GM23338 (cell line): ENCODE data around the gene SUSD1. TPM values are rescaled to one million over a fixed set of nuclear protein-coding genes. Genes with fewer than 3 reads are reported as not detected.

Source experiments
- ATAC-seq: fragments of 200-7000 bp; cut with Tn5 transposase; 3 replicates; pipeline ENCODE4 v1.9.1; 2020
- DNase-seq: peaks from one replicate; pipeline ENCODE4 v3.0.0-alpha.2; 2015; ENCODE audit warnings: low spot score
- H2AFZ ChIP-seq: fragments of 200-600 bp; sonication (generic); 2 replicates; pipeline ENCODE4 v1.8.0; 2016; ENCODE audit warnings: antibody characterized with exemption, mild to moderate bottlenecking, moderate library complexity
- H3F3A ChIP-seq: fragments of 200-600 bp; sonication (generic); replicated peaks from 2 replicates; pipeline ENCODE4 v1.8.0; 2017; ENCODE audit warnings: antibody characterized with exemption, mixed run types, low read depth
- H3K27ac ChIP-seq: fragments of 200-600 bp; sonication (generic); 2 replicates; pipeline ENCODE4 v1.6.1; 2016; ENCODE audit warnings: low read depth
- H3K27me3 ChIP-seq: fragments of 200-600 bp; sonication (generic); 2 replicates; pipeline ENCODE4 v1.8.0; 2016; ENCODE audit warnings: mild to moderate bottlenecking, mixed run types, moderate library complexity; ENCODE audit not compliant: insufficient read depth
- H3K36me3 ChIP-seq: fragments of 200-600 bp; sonication (generic); 2 replicates; pipeline ENCODE4 v1.8.0; 2016; ENCODE audit warnings: mild to moderate bottlenecking; ENCODE audit not compliant: insufficient read depth
- H3K4me1 ChIP-seq: fragments of 200-600 bp; sonication (generic); 2 replicates; pipeline ENCODE4 v1.8.0; 2016; ENCODE audit warnings: mild to moderate bottlenecking, moderate library complexity; ENCODE audit not compliant: insufficient read depth
- H3K4me2 ChIP-seq: fragments of 200-600 bp; sonication (generic); 2 replicates; pipeline ENCODE4 v1.7.1; 2017; ENCODE audit warnings: mixed run types
- H3K4me3 ChIP-seq: fragments of 200-600 bp; sonication (generic); 2 replicates; pipeline ENCODE4 v1.6.1; 2016; ENCODE audit warnings: mixed run types
- H3K79me2 ChIP-seq: fragments of 200-600 bp; sonication (generic); replicated peaks from 2 replicates; pipeline ENCODE4 v1.8.0; 2017; ENCODE audit warnings: mild to moderate bottlenecking; ENCODE audit not compliant: insufficient read depth
- H3K9me2 ChIP-seq: fragments of 200-600 bp; sonication (generic); 2 replicates; pipeline ENCODE4 v1.8.0; 2017; ENCODE audit not compliant: insufficient read depth
- H4K20me1 ChIP-seq: fragments of 200-600 bp; sonication (generic); replicated peaks from 2 replicates; pipeline ENCODE4 v1.8.0; 2017; ENCODE audit warnings: mild to moderate bottlenecking; ENCODE audit not compliant: insufficient read depth
- H3K27ac Mint-ChIP-seq: 2 replicates; pipeline ENCODE4 v1.8.0; 2020; ENCODE audit warnings: inconsistent platforms, mild to moderate bottlenecking, moderate library complexity, mixed read lengths
- H3K27me3 Mint-ChIP-seq: 3 replicates; pipeline ENCODE4 v1.8.0; 2022; ENCODE audit warnings: low read depth, mild to moderate bottlenecking, moderate library complexity, mixed read lengths, inconsistent platforms; ENCODE audit not compliant: insufficient read depth, poor library complexity
- H3K36me3 Mint-ChIP-seq: 3 replicates; pipeline ENCODE4 v1.8.0; 2021; ENCODE audit warnings: low read depth, mild to moderate bottlenecking, inconsistent platforms, moderate library complexity, mixed read lengths
- H3K4me1 Mint-ChIP-seq: 3 replicates; pipeline ENCODE4 v1.8.0; 2020; ENCODE audit warnings: mild to moderate bottlenecking, inconsistent platforms, mixed read lengths
- H3K4me3 Mint-ChIP-seq: 3 replicates; pipeline ENCODE4 v1.8.0; 2021; ENCODE audit warnings: moderate library complexity, mild to moderate bottlenecking, inconsistent platforms, mixed read lengths
- H3K9me3 Mint-ChIP-seq: 3 replicates; pipeline ENCODE4 v1.8.0; 2020; ENCODE audit warnings: moderate library complexity, mild to moderate bottlenecking, inconsistent platforms, mixed read lengths
- CREB1 ChIP-seq: fragments of 250-450 bp; sonication (Bioruptor Pico); IDR thresholded peaks from 2 replicates; pipeline ENCODE4 v1.5.0; 2020; ENCODE audit warnings: low read depth, mild to moderate bottlenecking, moderate library complexity
- CTCF ChIP-seq, 2 experiments: fragments of 200-600 bp in 1 of 2; sonication (generic) in 1 of 2; conservative IDR thresholded peaks; 2 replicates each; pipeline versions ENCODE4 v1.5.1 to v1.6.1; 2016 to 2017; ENCODE audit warnings: antibody characterized with exemption in 2 of 2, low read depth in 2 of 2, mild to moderate bottlenecking in 2 of 2, moderate library complexity in 1 of 2
- EZH2phosphoT487 ChIP-seq: fragments of 200-600 bp; sonication (generic); IDR thresholded peaks from one replicate; pipeline ENCODE4 v1.8.1; 2018; ENCODE audit warnings: antibody characterized with exemption; ENCODE audit not compliant: unreplicated experiment
- JUNB ChIP-seq: IDR thresholded peaks from one replicate; pipeline ENCODE4 v1.6.1; 2016; ENCODE audit warnings: antibody characterized with exemption; ENCODE audit not compliant: unreplicated experiment
- STAT1 ChIP-seq: IDR thresholded peaks from one replicate; pipeline ENCODE4 v1.6.1; 2016; ENCODE audit warnings: antibody characterized with exemption; ENCODE audit not compliant: unreplicated experiment
- ZNF114 ChIP-seq: fragments of 250-450 bp; sonication (Bioruptor Pico); IDR thresholded peaks from 2 replicates; pipeline ENCODE4 v1.5.0; 2020; ENCODE audit warnings: mild to moderate bottlenecking, moderate library complexity
- polyA plus RNA-seq: library from polyadenylated mRNA; unstranded; fragments of >200 nt; fragmentation: Nextera tagmentation; extraction: Ambion mirVana; gene quantifications from 2 replicates; pipeline ENCODE4 v1.2.1, GENCODE V29; 2016
- total RNA-seq: library from RNA; depleted of rRNA; stranded (reverse); fragments of >200 nt; shearing (Covaris generic); gene quantifications from 2 replicates; pipeline ENCODE4 v1.2.3, GENCODE V29; 2014

The SUSD1 gene
- total and polyA plus RNA-seq, 2 experiments from 2014 or later, result 1.2 to 6.4 TPM

DNA sequence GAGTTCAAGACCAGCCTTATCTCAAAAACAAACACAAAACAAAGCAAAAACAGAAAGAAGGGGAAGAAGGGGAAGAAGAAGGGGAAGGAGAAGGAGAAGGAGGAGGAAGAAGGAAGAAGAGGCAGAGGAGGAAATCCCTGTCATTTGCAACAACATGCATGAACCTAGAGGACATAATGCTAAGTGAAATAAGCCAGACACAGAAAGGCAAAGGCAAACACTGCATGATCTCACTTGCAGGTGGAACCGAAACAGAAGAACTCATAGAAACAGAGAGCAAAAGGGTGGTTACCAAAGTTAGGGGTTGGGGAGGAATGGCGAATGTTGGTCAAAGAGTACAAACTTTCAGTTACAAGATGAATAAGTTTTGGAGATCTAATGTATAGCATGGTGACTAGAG lies 143.1 kb downstream of the SUSD1 start:
- H2AFZ ChIP-seq, result no peak overlapping the region
- DNase-seq (no peak), ATAC-seq (no peak)
- no peak for TF ChIP-seq EZH2phosphoT487
- TF ChIP-seq ZNF114 (CRISPR knock-in tag), result no peak
- H3K9me3 Mint-ChIP-seq, result no peaks in the 10 kb centered on the region
- no peak overlapping the region for H3K4me2 ChIP-seq
- H3K4me1 ChIP-seq, result peaks cover 10% of the 10 kb centered on the region; the same call in 1 of the 2 replicates
- no peaks in the 10 kb centered on the region for H3K27me3 ChIP-seq
- H3K4me1 Mint-ChIP-seq, result peaks cover 12% of the 10 kb centered on the region
- H3K9me2 ChIP-seq, result peaks cover 9% of the 10 kb centered on the region; the same call in 1 of the 2 replicates
- H3K36me3 ChIP-seq, result no peaks in the 10 kb centered on the region
- H3K4me3 ChIP-seq, result no peak overlapping the region
- H3F3A ChIP-seq, result no peaks in the 10 kb centered on the region
- no peaks in the 10 kb centered on the region for H3K36me3 Mint-ChIP-seq
- H3K4me3 Mint-ChIP-seq, result no peak overlapping the region
- H3K27me3 Mint-ChIP-seq, result peaks cover 3% of the 10 kb centered on the region
- H4K20me1 ChIP-seq, result no peaks in the 10 kb centered on the region
- H3K27ac Mint-ChIP-seq, result no peak overlapping the region
- no peak overlapping the region for H3K27ac ChIP-seq
- H3K79me2 ChIP-seq, result no peaks in the 10 kb centered on the region

GRCh38 chr9:112031400-112031799 lies 143.7 kb downstream of the SUSD1 start:
- Mint-ChIP-seq H3K27me3 (peaks cover 3% of the 10 kb centered on the region), H3K9me3 (no peaks in the 10 kb centered on the region), H3K36me3 (no peaks in the 10 kb centered on the region), H3K27ac (no peak overlapping the region), H3K4me1 (peaks cover 10% of the 10 kb centered on the region), H3K4me3 (no peak overlapping the region)
- H3K79me2 ChIP-seq, result no peaks in the 10 kb centered on the region
- no peak overlapping the region for H2AFZ ChIP-seq
- H3K4me2 ChIP-seq, result no peak overlapping the region
- H3K4me3 ChIP-seq, result no peak overlapping the region
- no peaks in the 10 kb centered on the region for H3K36me3 ChIP-seq
- ATAC-seq (no peak), DNase-seq (no peak)
- TF ChIP-seq JUNB, result no peak
- peaks cover 9% of the 10 kb centered on the region; the same call in 1 of the 2 replicates for H3K9me2 ChIP-seq
- H4K20me1 ChIP-seq, result no peaks in the 10 kb centered on the region
- H3K4me1 ChIP-seq, result peaks cover 10% of the 10 kb centered on the region; the same call in 1 of the 2 replicates
- H3K27me3 ChIP-seq, result no peaks in the 10 kb centered on the region
- no peaks in the 10 kb centered on the region for H3F3A ChIP-seq
- H3K27ac ChIP-seq, result no peak overlapping the region

GRCh38 chr9:112029921-112030444 lies 145.1 kb downstream of the SUSD1 start:
- H4K20me1 ChIP-seq, result no peaks in the 10 kb centered on the region
- no peak for TF ChIP-seq EZH2phosphoT487
- no peak for TF ChIP-seq STAT1
- no peak for TF ChIP-seq CTCF (conservative IDR thresholded peaks at IDR 0.05; ENCODE audit: low read depth in 2 of 2)
- no peak for TF ChIP-seq CREB1 (CRISPR knock-in tag)
- H3K27me3 ChIP-seq, result no peaks in the 10 kb centered on the region
- peaks cover 6% of the 10 kb centered on the region; the same call in 1 of the 2 replicates for H3K9me2 ChIP-seq
- H3K36me3 ChIP-seq, result no peaks in the 10 kb centered on the region
- no peak overlapping the region for H2AFZ ChIP-seq
- ATAC-seq (peak; percentile 85), DNase-seq (peak; percentile 60)
- Mint-ChIP-seq H3K36me3 (no peaks in the 10 kb centered on the region), H3K4me1 (peaks cover 10% of the 10 kb centered on the region), H3K27ac (peak overlapping the region; percentile 4; the same call in 1 of the 2 replicates), H3K4me3 (no peak overlapping the region), H3K27me3 (peaks cover 3% of the 10 kb centered on the region), H3K9me3 (no peaks in the 10 kb centered on the region)
- H3K27ac ChIP-seq, result no peak overlapping the region
- H3K4me1 ChIP-seq, result peaks cover 10% of the 10 kb centered on the region; the same call in 1 of the 2 replicates
- no peak overlapping the region for H3K4me3 ChIP-seq
- no peaks in the 10 kb centered on the region for H3F3A ChIP-seq
- H3K79me2 ChIP-seq, result no peaks in the 10 kb centered on the region
- H3K4me2 ChIP-seq, result peak overlapping the region; percentile 37
